Endothelial cell of umbilical vein (primary cell): Measurements from ENCODE around the gene SH3PXD2A. TPM values are rescaled to one million over a fixed set of nuclear protein-coding genes. Genes with fewer than 3 reads are reported as not detected.

Source experiments
- BruUV-seq: library from RNA; stranded (reverse); fragments of 400-500 nt; replicated peaks from 2 replicates; lab custom pipeline; 2021; lab: Mats Ljungman, UMichigan
- CTCF ChIA-PET: fragments of 300-600, 350-600 bp; sonication (Branson Sonifier 250); formaldehyde crosslinking; loops from one replicate; lab custom pipeline; 2021; ENCODE audit warnings: antibody characterized with exemption, inconsistent platforms; lab: Charles Lee
- POLR2A ChIA-PET: fragments of 300-600, 350-600 bp; sonication (Branson Sonifier 250); formaldehyde crosslinking; loops from one replicate; lab custom pipeline; 2021; ENCODE audit warnings: antibody characterized with exemption, inconsistent platforms; lab: Charles Lee
- DNase-seq: peaks from one replicate; pipeline ENCODE4 v3.0.0-alpha.2; 2011; ENCODE audit warnings: low read depth, low spot score
- FAIRE-seq: peaks from 2 replicates; lab custom pipeline; 2011; peaks lifted over from hg19 to GRCh38; lab: Jason Lieb, UNC
- H2AFZ ChIP-seq: 2 replicates; pipeline ENCODE4 v1.6.0; 2012; ENCODE audit warnings: low read depth, low read length, control low read depth, inconsistent platforms
- H3K27ac ChIP-seq: 2 replicates; pipeline ENCODE4 v1.5.1; 2011; ENCODE audit warnings: low read depth, mild to moderate bottlenecking, control low read depth, low read length, moderate library complexity; ENCODE audit not compliant: insufficient read depth
- H3K27me3 ChIP-seq, 2 experiments: 2 replicates each; pipeline versions ENCODE4 v1.6.0 to v1.6.1; 2011; ENCODE audit warnings: low read length in 2 of 2, mixed read lengths in 1 of 2; ENCODE audit not compliant: control insufficient read depth in 2 of 2, insufficient read depth in 2 of 2
- H3K36me3 ChIP-seq, 2 experiments: 2 replicates in 1 of 2; 3 replicates in 1 of 2; pipeline ENCODE4 v1.5.1; 2011; ENCODE audit warnings: low read length in 2 of 2, mild to moderate bottlenecking in 1 of 2, moderate library complexity in 1 of 2; ENCODE audit not compliant: control insufficient read depth in 2 of 2, insufficient read depth in 2 of 2; ENCODE audit errors: extremely low read depth in 1 of 2
- H3K4me1 ChIP-seq: 3 replicates; pipeline ENCODE4 v1.5.1; 2011; ENCODE audit warnings: mild to moderate bottlenecking, low read length; ENCODE audit not compliant: control insufficient read depth, insufficient read depth; ENCODE audit errors: extremely low read depth
- H3K4me2 ChIP-seq: 2 replicates; pipeline ENCODE4 v1.6.1; 2011; ENCODE audit warnings: low read length, control low read depth, mixed read lengths; ENCODE audit not compliant: insufficient read depth
- H3K4me3 ChIP-seq, 3 experiments: fragments of 200-600 bp in 1 of 3; sonication (generic), shearing (Covaris generic) in 1 of 3; replicated peaks in 1 of 3; 2 replicates each; pipeline ENCODE4 v1.5.1; 2011 to 2016; ENCODE audit warnings: control low read depth in 3 of 3, low read length in 3 of 3, mild to moderate bottlenecking in 2 of 3, inconsistent platforms in 1 of 3, low read depth in 1 of 3, moderate library complexity in 1 of 3; ENCODE audit not compliant: insufficient read depth in 1 of 3
- H3K79me2 ChIP-seq: 2 replicates; pipeline ENCODE4 v1.6.0; 2012; ENCODE audit warnings: low read length, inconsistent platforms; ENCODE audit not compliant: control insufficient read depth, insufficient read depth
- H3K9ac ChIP-seq: replicated peaks from 2 replicates; pipeline ENCODE3; 2011; ENCODE audit warnings: low read length, control low read depth; ENCODE audit not compliant: insufficient read depth; ENCODE audit errors: extremely low read depth
- H3K9me1 ChIP-seq: replicated peaks from 3 replicates; pipeline ENCODE4 v1.6.0; 2011; ENCODE audit warnings: mild to moderate bottlenecking, low read length; ENCODE audit not compliant: control insufficient read depth, insufficient read depth; ENCODE audit errors: extremely low read depth
- H3K9me3 ChIP-seq: replicated peaks from 2 replicates; pipeline ENCODE4 v1.5.1; 2012; ENCODE audit warnings: low read length, inconsistent platforms; ENCODE audit not compliant: control insufficient read depth, insufficient read depth
- H4K20me1 ChIP-seq: replicated peaks from 2 replicates; pipeline ENCODE3; 2011; ENCODE audit warnings: mild to moderate bottlenecking, low read length; ENCODE audit not compliant: control insufficient read depth, insufficient read depth; ENCODE audit errors: extremely low read depth
- EZH2 ChIP-seq: IDR thresholded peaks from 2 replicates; pipeline ENCODE4 v1.6.1; 2012; ENCODE audit warnings: borderline replicate concordance, low read depth, mild to moderate bottlenecking, moderate library complexity, low read length, inconsistent platforms; ENCODE audit not compliant: severe bottlenecking
- FOS ChIP-seq: IDR thresholded peaks from 2 replicates; pipeline ENCODE4 v1.6.1; 2011; ENCODE audit warnings: mild to moderate bottlenecking, low read length, moderate library complexity, borderline replicate concordance; ENCODE audit not compliant: insufficient read depth
- GATA2 ChIP-seq: IDR thresholded peaks from 2 replicates; pipeline ENCODE4 v1.7.0; 2011; ENCODE audit warnings: low read depth, mild to moderate bottlenecking, moderate library complexity, mixed read lengths, low read length; ENCODE audit not compliant: insufficient read length, insufficient read depth
- JUN ChIP-seq: IDR thresholded peaks from 2 replicates; pipeline ENCODE4 v1.6.1; 2011; ENCODE audit warnings: borderline replicate concordance, low read depth; ENCODE audit not compliant: insufficient read length, insufficient read depth
- MYC ChIP-seq: IDR thresholded peaks from one replicate; pipeline ENCODE4 v1.6.1; 2011; ENCODE audit warnings: mild to moderate bottlenecking, low read depth, low read length
- POLR2A ChIP-seq: IDR thresholded peaks from 2 replicates; pipeline ENCODE4 v1.6.1; 2012; ENCODE audit warnings: low read depth, mild to moderate bottlenecking, control low read depth, low read length
- POLR2AphosphoS5 ChIP-seq: IDR thresholded peaks from 2 replicates; pipeline ENCODE4 v1.6.1; 2012; ENCODE audit warnings: low read depth, mild to moderate bottlenecking, control low read depth, low read length, moderate library complexity; ENCODE audit not compliant: insufficient read depth
- dilution Hi-C: fragments of 300-500 bp; cut with MboI; formaldehyde crosslinking; loops from one replicate; pipeline ENCODE4 v1.15.0; 2019; ENCODE audit warnings: low sequenced_read_pairs; ENCODE audit not compliant: extremely low pct_ligation_motif_present
- intact Hi-C: fragments of 100-400 bp; cut with micrococcal nuclease; formaldehyde crosslinking; loops from one replicate; pipeline ENCODE4 v1.10.0; 2022
- polyA plus RNA-seq, 4 experiments: library from polyadenylated mRNA; depleted of rRNA in 3 of 4; stranded (reverse) in 3 of 4; unstranded in 1 of 4; fragments of >200 nt; gene quantifications; 2 replicates each; pipeline versions ENCODE4 v1.2.1 to v1.2.3, GENCODE V29; 2011 to 2012; ENCODE audit warnings: missing spikeins in 1 of 4
- total RNA-seq: library from RNA; stranded (reverse); gene quantifications from 2 replicates; pipeline ENCODE4 v1.2.3, GENCODE V29; 2021
- TF ChIP-seq, protein P1 (sequence below), 2 donors: IDR thresholded peaks; 1 replicate in 1 of 2; 2 replicates in 1 of 2; pipeline ENCODE4 v1.5.1; 2011; ENCODE audit warnings: low read length in 2 of 2, mild to moderate bottlenecking in 2 of 2, moderate library complexity in 2 of 2, control low read depth in 1 of 2, inconsistent platforms in 1 of 2, low read depth in 1 of 2; ENCODE audit not compliant: insufficient read depth in 1 of 2; ENCODE audit errors: extremely low read depth in 1 of 2
- TF ChIP-seq, protein P2 (sequence below): IDR thresholded peaks from 2 replicates; pipeline ENCODE4 v1.6.1; 2011; ENCODE audit not compliant: insufficient read depth, insufficient read length

The SH3PXD2A gene
- total and polyA plus RNA-seq, 2 donors (not counting 3 experiments of a cell fraction or from before 2014, with no cell fraction given) = 1.4 to 5.1 TPM

DNA sequence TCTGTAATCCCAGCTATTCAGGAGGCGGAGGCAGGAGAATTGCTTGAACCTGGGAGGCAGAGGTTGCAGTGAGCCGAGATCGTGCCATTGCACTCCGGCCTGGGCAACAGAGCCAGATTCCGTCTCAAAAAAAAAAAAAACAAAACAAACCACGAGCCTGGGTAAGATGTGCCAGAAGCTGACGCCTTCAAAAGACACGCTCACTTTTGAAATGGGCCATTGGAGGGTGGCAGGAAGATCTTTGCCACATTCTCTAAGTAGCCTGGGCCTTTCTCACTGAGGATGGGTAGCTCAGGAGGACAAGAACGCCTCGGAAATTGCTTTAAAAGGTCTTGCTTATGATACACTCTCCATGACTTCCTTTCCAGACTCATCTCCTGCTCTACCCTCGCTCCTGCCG lies 172.7 kb downstream of the SH3PXD2A start:
- Histone ChIP-seq H3K9me3 (no peaks in the 10 kb centered on the region), H4K20me1 (no peaks in the 10 kb centered on the region), H3K36me3 (no peaks in the 10 kb centered on the region), H2AFZ (no peak overlapping the region), H3K9me1 (no peaks in the 10 kb centered on the region), H3K9ac (no peak overlapping the region), H3K4me1 (no peaks in the 10 kb centered on the region), H3K27ac (no peak overlapping the region), H3K27me3 (no peaks in the 10 kb centered on the region), H3K79me2 (no peaks in the 10 kb centered on the region), H3K4me3 (no peak overlapping the region), H3K4me2 (no peak overlapping the region)
- DNase-seq = no peak
- no peak for TF ChIP-seq GATA2
- no peak for TF ChIP-seq JUN
- TF ChIP-seq POLR2AphosphoS5 = no peak
- TF ChIP-seq, protein P1, sequence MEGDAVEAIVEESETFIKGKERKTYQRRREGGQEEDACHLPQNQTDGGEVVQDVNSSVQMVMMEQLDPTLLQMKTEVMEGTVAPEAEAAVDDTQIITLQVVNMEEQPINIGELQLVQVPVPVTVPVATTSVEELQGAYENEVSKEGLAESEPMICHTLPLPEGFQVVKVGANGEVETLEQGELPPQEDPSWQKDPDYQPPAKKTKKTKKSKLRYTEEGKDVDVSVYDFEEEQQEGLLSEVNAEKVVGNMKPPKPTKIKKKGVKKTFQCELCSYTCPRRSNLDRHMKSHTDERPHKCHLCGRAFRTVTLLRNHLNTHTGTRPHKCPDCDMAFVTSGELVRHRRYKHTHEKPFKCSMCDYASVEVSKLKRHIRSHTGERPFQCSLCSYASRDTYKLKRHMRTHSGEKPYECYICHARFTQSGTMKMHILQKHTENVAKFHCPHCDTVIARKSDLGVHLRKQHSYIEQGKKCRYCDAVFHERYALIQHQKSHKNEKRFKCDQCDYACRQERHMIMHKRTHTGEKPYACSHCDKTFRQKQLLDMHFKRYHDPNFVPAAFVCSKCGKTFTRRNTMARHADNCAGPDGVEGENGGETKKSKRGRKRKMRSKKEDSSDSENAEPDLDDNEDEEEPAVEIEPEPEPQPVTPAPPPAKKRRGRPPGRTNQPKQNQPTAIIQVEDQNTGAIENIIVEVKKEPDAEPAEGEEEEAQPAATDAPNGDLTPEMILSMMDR (IDR thresholded peaks at IDR 0.05; ENCODE audit: extremely low read depth in 1 of 2, insufficient read depth in 1 of 2, low read depth in 1 of 2, low read length in 2 of 2) = no peak
- no peak for TF ChIP-seq MYC
- no peak for TF ChIP-seq EZH2
- TF ChIP-seq, protein P2, sequence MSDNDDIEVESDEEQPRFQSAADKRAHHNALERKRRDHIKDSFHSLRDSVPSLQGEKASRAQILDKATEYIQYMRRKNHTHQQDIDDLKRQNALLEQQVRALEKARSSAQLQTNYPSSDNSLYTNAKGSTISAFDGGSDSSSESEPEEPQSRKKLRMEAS = no peak
- no peak for TF ChIP-seq POLR2A
- no peak for TF ChIP-seq FOS
- dilution Hi-C loops = no loop called here
- intact Hi-C loops = loop anchor here (10.0 kb wide), 1 partner anchor 258 kb away; no protein-coding TSS in a partner anchor
- ChIA-PET POLR2A (no interaction called here), CTCF (interaction anchor here (0.7 to 1.3 kb wide), 3 partner anchors 14 to 84 kb away, joined by 3 to 5 read pairs (median 5); no protein-coding TSS in a partner anchor)
- FAIRE-seq = no peak
- no TSS peak for BruUV-seq
